DMS53 treated with DMSO at 0.1 percent for 48 hours (cell line): Measurements from ENCODE around the gene ANKRD53.

Source experiments
- DNase-seq: peaks from one replicate; lab custom pipeline; 2025; ENCODE audit not compliant: unreplicated experiment; lab: John Stamatoyannopoulos, UW

Gene ANKRD53

GRCh38 chr2:70942396-70943204 is 35.8 kb upstream of the ANKRD53 start:
- no peak for DNase-seq

DNA sequence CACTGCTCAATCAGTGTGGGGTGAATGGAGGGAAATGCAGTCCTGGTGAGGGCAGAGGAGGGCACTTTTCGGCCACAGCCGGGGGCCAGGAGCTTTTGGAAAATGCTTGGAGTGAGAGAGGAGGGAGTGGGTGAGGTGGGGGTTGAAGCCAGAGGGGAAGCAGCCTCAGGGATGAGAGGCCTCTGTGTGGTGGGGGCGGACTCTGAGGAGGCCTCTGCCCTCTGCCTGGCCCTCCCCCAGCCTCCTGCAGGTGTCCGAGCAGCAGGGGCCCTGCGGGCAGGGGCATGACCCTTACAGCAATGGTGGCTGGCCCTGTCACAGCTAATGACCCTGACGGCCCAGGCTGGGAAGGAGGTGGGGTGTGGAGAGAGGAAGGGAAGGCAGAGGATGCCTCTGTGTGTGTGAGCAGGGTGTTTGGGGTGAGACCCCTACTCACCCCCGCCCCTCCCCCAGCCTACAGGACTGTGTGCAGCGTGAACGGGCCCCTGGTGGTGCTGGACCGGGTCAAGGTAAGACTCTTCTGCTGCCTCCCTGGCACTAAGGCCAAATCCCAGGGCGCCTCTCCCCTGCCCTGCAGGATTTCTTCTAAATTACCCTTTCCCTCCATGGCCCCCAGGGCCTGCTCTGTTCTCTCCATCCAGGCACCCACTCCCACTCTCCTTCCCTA is 35.1 kb upstream of the ANKRD53 start:
- no peak for DNase-seq

- no peak for DNase-seq
Observed at GRCh38 chr2:70944111-70944690, 34.2 kb upstream of the ANKRD53 start.

DNA sequence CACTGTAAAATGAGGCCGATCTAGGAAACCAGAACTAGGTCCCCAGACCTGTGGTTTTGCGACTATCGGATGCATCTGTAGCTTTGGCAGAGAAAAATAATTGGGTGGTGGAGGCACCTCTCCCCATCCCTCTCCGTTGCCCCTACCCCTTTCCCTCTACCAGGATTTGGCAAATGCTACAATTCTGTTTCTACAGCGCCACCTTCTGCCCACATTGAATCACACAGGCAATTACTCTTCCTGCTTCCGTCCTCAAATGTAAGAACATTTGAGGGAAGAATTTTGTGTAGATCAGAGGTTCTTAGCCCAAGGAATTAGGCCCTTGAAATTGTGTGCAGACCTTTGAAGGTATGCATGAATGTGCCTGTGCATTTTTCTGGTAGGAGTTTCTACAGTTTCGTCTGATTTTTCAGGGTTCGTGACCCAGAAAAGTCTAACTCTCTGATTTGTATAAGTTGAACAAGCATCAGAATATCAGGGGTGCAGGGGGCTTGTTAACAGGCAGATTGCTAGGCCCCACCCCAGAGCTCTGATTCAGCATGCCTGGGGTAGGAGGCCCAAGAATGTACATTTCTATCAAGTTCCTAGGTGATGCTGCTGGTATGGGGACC is 31.5 kb upstream of the ANKRD53 start:
- peak; percentile 43 for DNase-seq

- no peak for DNase-seq
Observed at GRCh38 chr2:70947556-70948184, 30.8 kb upstream of the ANKRD53 start.

DNA sequence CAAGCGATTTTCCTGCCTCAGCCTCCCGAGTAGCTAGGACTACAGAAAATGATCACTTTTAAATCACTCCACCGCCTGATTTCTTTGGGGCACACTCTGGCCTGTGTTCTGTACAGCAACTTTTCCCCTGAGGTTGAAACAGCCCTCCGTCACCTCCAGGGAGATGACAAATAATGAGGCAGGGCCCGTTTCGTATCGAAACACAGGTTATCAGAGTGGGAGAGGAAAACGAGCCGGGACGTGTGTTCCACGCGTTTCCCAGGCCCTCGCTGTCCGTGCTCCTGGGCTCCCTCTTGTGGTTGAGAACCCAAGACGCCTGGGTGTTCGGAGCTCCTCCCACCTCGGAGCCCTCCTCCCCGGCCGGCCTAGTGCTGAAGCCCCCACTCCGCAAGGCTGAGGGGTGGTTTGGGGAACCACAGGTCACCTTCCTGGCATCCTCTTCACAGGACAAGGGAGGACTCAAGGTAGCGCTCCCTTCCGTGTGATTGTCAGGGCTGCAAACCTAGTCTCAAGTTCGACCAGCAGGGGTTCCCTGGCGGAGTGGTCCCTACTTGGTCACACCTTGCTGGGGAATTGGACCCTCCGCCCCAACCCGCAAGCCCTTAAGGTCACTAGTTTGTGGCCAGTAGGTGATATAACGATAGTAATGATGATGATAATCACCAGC is 30.0 kb upstream of the ANKRD53 start:
- peak; percentile 56 for DNase-seq

- DNase-seq: no peak
Observed at GRCh38 chr2:70949086-70949485, 29.3 kb upstream of the ANKRD53 start.

DNA sequence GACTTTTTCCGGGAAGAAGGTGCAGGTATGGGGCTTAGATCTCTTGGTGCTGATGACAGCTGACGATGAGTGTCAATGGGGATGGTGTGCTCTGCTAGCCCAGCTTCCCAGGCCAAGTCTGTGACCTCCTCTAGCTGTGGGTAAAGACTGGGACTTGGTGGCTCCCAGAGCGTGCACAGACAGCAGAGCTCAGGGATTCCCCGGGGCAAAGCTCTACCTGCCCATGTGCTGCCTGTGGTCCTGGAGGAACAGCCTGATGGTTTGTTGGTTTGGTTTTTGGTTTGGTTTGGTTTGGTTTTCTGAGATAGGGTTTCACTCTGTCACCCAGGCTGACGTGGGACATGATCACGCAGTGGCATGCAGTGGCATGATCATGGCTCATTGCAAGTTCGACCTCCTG is 23.5 kb upstream of the ANKRD53 start:
- DNase-seq: no peak

- no peak for DNase-seq
Observed at GRCh38 chr2:70956141-70956540, 22.3 kb upstream of the ANKRD53 start.

- DNase-seq: no peak
Observed at GRCh38 chr2:70957798-70958197, 20.6 kb upstream of the ANKRD53 start.

GRCh38 chr2:70958759-70959158 is 19.7 kb upstream of the ANKRD53 start:
- no peak for DNase-seq

- no peak for DNase-seq
Observed at GRCh38 chr2:70959271-70959761, 19.1 kb upstream of the ANKRD53 start.

- DNase-seq: no peak
Observed at GRCh38 chr2:70959851-70960832, 18.3 kb upstream of the ANKRD53 start.

DNA sequence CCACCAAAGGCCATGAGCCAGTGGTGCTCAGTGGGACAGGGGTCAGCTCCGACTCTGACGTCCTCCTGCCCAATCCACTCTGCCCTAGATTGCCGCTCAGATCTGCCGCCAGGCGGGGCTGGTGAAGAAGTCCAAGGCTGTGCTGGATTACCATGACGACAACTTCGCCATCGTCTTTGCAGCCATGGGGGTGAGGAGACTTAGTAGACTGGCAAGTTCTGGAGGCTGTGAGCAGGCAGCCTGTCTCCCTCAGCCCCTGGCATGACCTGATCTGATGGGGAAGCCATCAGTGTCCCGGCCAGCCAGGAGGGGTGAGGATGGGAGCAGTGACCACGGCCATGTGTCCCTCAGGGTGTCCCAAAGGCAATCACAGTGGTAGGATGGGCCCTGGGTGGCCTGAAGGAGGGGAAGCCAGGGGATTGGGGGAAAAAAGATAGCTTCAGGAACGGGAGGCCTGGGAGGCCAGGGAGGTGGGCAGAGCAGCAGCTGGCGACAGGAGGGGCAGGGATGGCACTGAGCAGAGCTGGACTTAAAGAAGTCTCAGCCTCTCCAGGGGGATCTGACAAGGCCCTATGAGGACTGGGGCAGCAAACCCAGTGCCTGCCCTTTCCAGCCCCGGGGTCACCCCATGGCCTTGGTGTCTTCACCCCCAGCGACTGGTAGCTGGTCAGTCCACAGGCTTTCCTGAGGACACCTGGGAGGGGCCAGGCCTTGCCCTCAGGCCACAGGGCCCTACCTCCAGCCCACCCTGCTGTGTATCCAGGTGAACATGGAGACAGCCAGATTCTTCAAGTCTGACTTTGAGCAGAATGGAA is 17.4 kb upstream of the ANKRD53 start:
- no peak for DNase-seq

GRCh38 chr2:70961648-70961994 is 16.8 kb upstream of the ANKRD53 start:
- DNase-seq: no peak

DNA sequence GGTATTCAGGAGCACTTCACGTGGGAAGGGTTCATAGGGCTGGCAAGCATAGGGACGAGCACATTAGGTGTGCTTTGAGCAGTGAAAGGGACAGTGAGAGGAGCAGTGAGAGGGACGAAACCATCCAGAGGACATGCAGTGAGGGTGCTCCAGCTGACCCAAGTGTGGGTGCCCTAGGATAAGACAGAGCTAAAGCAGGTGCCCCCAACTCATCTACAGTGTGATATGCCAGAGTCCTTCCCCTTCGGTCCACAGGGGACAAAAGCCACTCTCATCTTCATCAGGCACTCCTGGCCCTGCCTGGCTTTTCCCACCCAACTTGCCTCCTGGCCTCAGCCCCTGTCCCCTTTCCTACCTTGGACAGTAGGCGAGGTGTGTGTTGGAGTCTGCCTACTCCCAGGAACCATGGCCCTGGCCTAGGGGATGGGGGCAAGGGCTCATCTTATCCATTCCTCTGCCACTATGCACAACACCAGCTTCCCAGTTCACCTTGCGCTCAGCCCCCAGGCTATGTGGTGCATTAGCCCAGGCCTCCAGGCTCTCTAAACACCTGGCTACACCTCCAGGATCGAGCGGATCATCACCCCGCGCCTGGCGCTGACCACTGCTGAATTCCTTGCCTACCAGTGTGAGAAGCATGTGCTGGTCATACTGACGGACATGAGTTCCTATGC is 16.1 kb upstream of the ANKRD53 start:
- no peak for DNase-seq

- DNase-seq: no peak
Observed at GRCh38 chr2:70962885-70963878, 15.2 kb upstream of the ANKRD53 start.
